ENCODE measurements around the gene ETS1.
A peak's percentile ranks its signal among the peaks of the same experiment; 100 is the strongest.

ETS1 gene

GRCh38 chr11:128587415-128587814 is at the start of gene ETS1:
Gene ETS1, minus strand, starts transcription at chr11:128587558. Its CDS starts 14,428 bp downstream, at chr11:128573130.
- no peak within 1 kb of the TSS for H3K4me3 ChIP-seq (ENCODE audit: control insufficient read depth, low read depth, low read length)
- no peak for DNase-seq (ENCODE audit: low read depth)
- TF ChIP-seq CTCF (IDR thresholded peaks at IDR 0.05; ENCODE audit: control insufficient read depth, insufficient read depth, low read depth, low read length, missing control alignments) = no peak

- DNase-seq (ENCODE audit: low read depth) = no peak
- no peak for TF ChIP-seq CTCF (IDR thresholded peaks at IDR 0.05; ENCODE audit: control insufficient read depth, insufficient read depth, low read depth, low read length, missing control alignments)
- H3K4me3 ChIP-seq (ENCODE audit: control insufficient read depth, low read depth, low read length) = no peak overlapping the region
Observed at GRCh38 chr11:128634395-128634794, 47.0 kb upstream of the ETS1 start.

- no peak for TF ChIP-seq CTCF (IDR thresholded peaks at IDR 0.05; ENCODE audit: control insufficient read depth, insufficient read depth, low read depth, low read length, missing control alignments)
- DNase-seq (ENCODE audit: low read depth) = no peak
- H3K4me3 ChIP-seq (ENCODE audit: control insufficient read depth, low read depth, low read length) = no peak overlapping the region
Observed at GRCh38 chr11:128633384-128633965, 46.1 kb upstream of the ETS1 start.

GRCh38 chr11:128632141-128632791 is 44.9 kb upstream of the ETS1 start:
- H3K4me3 ChIP-seq (ENCODE audit: control insufficient read depth, low read depth, low read length) = no peak overlapping the region
- TF ChIP-seq CTCF (IDR thresholded peaks at IDR 0.05; ENCODE audit: control insufficient read depth, insufficient read depth, low read depth, low read length, missing control alignments) = peak; percentile 79
- peak; percentile 38 for DNase-seq (ENCODE audit: low read depth)

- TF ChIP-seq CTCF (IDR thresholded peaks at IDR 0.05; ENCODE audit: control insufficient read depth, insufficient read depth, low read depth, low read length, missing control alignments) = peak; percentile 85
- DNase-seq (ENCODE audit: low read depth) = peak; percentile 53
- no peak overlapping the region for H3K4me3 ChIP-seq (ENCODE audit: control insufficient read depth, low read depth, low read length)
Observed at GRCh38 chr11:128630367-128631230, 43.2 kb upstream of the ETS1 start.

- no peak for TF ChIP-seq CTCF (IDR thresholded peaks at IDR 0.05; ENCODE audit: control insufficient read depth, insufficient read depth, low read depth, low read length, missing control alignments)
- DNase-seq (ENCODE audit: low read depth) = no peak
- H3K4me3 ChIP-seq (ENCODE audit: control insufficient read depth, low read depth, low read length) = no peak overlapping the region
Observed at GRCh38 chr11:128629516-128630106, 42.3 kb upstream of the ETS1 start.
